Measurements from ENCODE around the gene FAM3A.
A peak's percentile ranks its signal among the peaks of the same experiment; 100 is the strongest.

FAM3A gene

GRCh38 chrX:154481911-154482601 lies 34.0 kb downstream of the FAM3A start:
- no peak for DNase-seq (ENCODE audit: low read depth in 2 of 2)

GRCh38 chrX:154481195-154481594 lies 34.8 kb downstream of the FAM3A start:
- no peak for DNase-seq (ENCODE audit: low read depth in 2 of 2)

GRCh38 chrX:154478728-154479622 lies 37.1 kb downstream of the FAM3A start, which contains the start of gene LAGE3:
TSS of gene LAGE3 (minus strand) at chrX:154479281. CDS start at chrX:154478915, 366 bp downstream.
- peak; percentile 86 to 91 for DNase-seq (ENCODE audit: low read depth in 2 of 2)

GRCh38 chrX:154477891-154478477 lies 38.0 kb downstream of the FAM3A start:
- no peak for DNase-seq (ENCODE audit: low read depth in 2 of 2)

- no peak for DNase-seq (ENCODE audit: low read depth in 2 of 2)
Observed at GRCh38 chrX:154476821-154477220, 39.2 kb downstream of the FAM3A start.

GRCh38 chrX:154473683-154474082 lies 42.3 kb downstream of the FAM3A start:
- DNase-seq (ENCODE audit: low read depth in 2 of 2): no peak

GRCh38 chrX:154472685-154473632 lies 43.1 kb downstream of the FAM3A start:
- DNase-seq (ENCODE audit: low read depth in 2 of 2): no peak

GRCh38 chrX:154471839-154472684 lies 44.0 kb downstream of the FAM3A start:
- no peak for DNase-seq (ENCODE audit: low read depth in 2 of 2)

GRCh38 chrX:154470914-154471568 lies 45.0 kb downstream of the FAM3A start:
- DNase-seq (ENCODE audit: low read depth in 2 of 2): no peak

- no peak for DNase-seq (ENCODE audit: low read depth in 2 of 2)
Observed at GRCh38 chrX:154470434-154470833, 45.6 kb downstream of the FAM3A start.

- DNase-seq (ENCODE audit: low read depth in 2 of 2): no peak
Observed at GRCh38 chrX:154469880-154470279, 46.2 kb downstream of the FAM3A start.

GRCh38 chrX:154469114-154469513 lies 46.9 kb downstream of the FAM3A start:
- no peak for DNase-seq (ENCODE audit: low read depth in 2 of 2)

- no peak for DNase-seq (ENCODE audit: low read depth in 2 of 2)
Observed at GRCh38 chrX:154468217-154468616, 47.8 kb downstream of the FAM3A start.

GRCh38 chrX:154467556-154467955 lies 48.5 kb downstream of the FAM3A start:
- no peak for DNase-seq (ENCODE audit: low read depth in 2 of 2)

GRCh38 chrX:154466907-154467306 lies 49.1 kb downstream of the FAM3A start:
- no peak for DNase-seq (ENCODE audit: low read depth in 2 of 2)

- no peak for DNase-seq (ENCODE audit: low read depth in 2 of 2)
Observed at GRCh38 chrX:154466036-154466435, 50.0 kb downstream of the FAM3A start.

GRCh38 chrX:154465601-154466000 lies 50.4 kb downstream of the FAM3A start:
- no peak for DNase-seq (ENCODE audit: low read depth in 2 of 2)

- DNase-seq (ENCODE audit: low read depth in 2 of 2): no peak
Observed at GRCh38 chrX:154464806-154465365, 51.1 kb downstream of the FAM3A start.

GRCh38 chrX:154463611-154464220 lies 52.3 kb downstream of the FAM3A start:
- DNase-seq (ENCODE audit: low read depth in 2 of 2): no peak

Measured in stimulated activated CD4-positive, alpha-beta T cell treated with anti-CD3 and anti-CD28 coated beads, Interleukin-15, amount 100 ng/mL, for 48 hours (primary cell).